Activated CD4-positive, alpha-beta memory T cell treated with anti-CD3 and anti-CD28 coated beads for 36 hours (primary cell): ENCODE measurements around the gene LEKR1. TPM values are rescaled to one million over a fixed set of nuclear protein-coding genes. Genes with fewer than 3 reads are reported as not detected.

Experiments used
- CTCF ChIA-PET: fragments of 350-600 bp; sonication (Branson Sonifier 250); formaldehyde crosslinking; loops from one replicate; lab custom pipeline; 2021; ENCODE audit warnings: antibody characterized with exemption, inconsistent platforms; lab: Charles Lee
- POLR2A ChIA-PET: fragments of 350-600 bp; sonication (Branson Sonifier 250); formaldehyde crosslinking; loops from one replicate; lab custom pipeline; 2021; ENCODE audit warnings: antibody characterized with exemption; lab: Charles Lee
- DNase-seq: peaks from one replicate; pipeline ENCODE4 v3.0.0-alpha.2; 2020
- H3K27ac Mint-ChIP-seq: one replicate; pipeline ENCODE4 v1.8.0; 2021; ENCODE audit warnings: mixed read lengths
- H3K27me3 Mint-ChIP-seq: one replicate; pipeline ENCODE4 v1.8.0; 2021; ENCODE audit warnings: mixed read lengths
- H3K36me3 Mint-ChIP-seq: one replicate; pipeline ENCODE4 v1.8.0; 2021; ENCODE audit warnings: mixed read lengths
- H3K4me1 Mint-ChIP-seq: one replicate; pipeline ENCODE4 v1.8.0; 2021; ENCODE audit warnings: low read depth, mixed read lengths
- H3K4me3 Mint-ChIP-seq: one replicate; pipeline ENCODE4 v1.8.0; 2021; ENCODE audit warnings: mild to moderate bottlenecking, mixed read lengths
- H3K9me3 Mint-ChIP-seq: one replicate; pipeline ENCODE4 v1.8.0; 2021; ENCODE audit warnings: mixed read lengths
- intact Hi-C: fragments of 100-400 bp; cut with micrococcal nuclease; formaldehyde crosslinking; loops from one replicate; pipeline ENCODE4 v1.15.1; 2023
- total RNA-seq, 2 experiments: library from RNA; stranded (reverse); gene quantifications; one replicate each; pipeline ENCODE4 v1.2.3, GENCODE V29; 2021

Gene LEKR1
- total RNA-seq, 2 experiments from 2014 or later = 0.56 to 0.59 TPM

DNA sequence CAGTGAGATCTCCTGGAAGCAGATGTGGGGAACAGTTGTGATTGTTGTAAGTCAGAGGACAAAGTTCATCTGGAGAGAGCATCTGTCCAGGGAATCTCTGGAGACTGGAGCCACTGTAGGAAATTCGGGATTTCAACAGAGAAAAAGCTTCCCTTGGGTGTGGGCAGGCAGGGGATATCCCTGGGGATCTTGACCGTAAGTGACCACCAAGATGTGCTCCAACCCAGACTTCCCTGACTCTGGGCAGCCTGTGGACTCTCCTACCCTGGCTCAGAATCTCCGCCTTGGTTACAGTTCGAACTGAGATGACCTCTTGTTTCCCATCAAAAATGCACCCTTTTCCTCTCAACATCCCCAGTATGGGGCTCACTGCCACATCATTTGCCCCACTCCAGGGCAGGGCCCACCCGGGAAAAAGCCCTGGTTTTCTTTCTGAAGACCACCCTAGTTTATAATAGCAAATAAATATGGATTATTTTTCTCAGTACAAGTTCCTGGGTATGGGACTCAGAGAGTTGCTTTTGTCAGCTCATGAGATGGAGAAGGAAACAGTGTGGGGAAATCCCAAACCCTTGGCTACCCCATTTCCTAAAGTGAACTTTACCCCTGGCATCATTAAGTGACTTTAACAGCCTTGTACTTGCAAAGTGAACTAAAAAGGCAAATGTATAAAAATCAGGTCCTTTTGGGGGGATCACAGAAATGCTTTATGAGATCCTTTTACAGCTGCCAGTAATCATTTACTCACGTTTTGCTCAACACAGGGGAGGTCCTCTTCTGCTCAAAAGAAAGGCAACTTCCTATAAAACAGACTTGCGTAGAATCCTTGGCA, 243.9 kb downstream of the LEKR1 start:
- DNase-seq = no peak
- Mint-ChIP-seq H3K9me3 (no peaks in the 10 kb centered on the region), H3K27me3 (no peaks in the 10 kb centered on the region), H3K36me3 (no peaks in the 10 kb centered on the region), H3K4me3 (no peak overlapping the region), H3K27ac (no peak overlapping the region), H3K4me1 (peaks cover 19% of the 10 kb centered on the region)
- intact Hi-C loops = no loop called here
- ChIA-PET POLR2A (no interaction called here), CTCF (interaction anchor here (1.9 kb wide), 1 partner anchor 67 kb away, joined by 4 read pairs; no protein-coding TSS in a partner anchor)

DNA sequence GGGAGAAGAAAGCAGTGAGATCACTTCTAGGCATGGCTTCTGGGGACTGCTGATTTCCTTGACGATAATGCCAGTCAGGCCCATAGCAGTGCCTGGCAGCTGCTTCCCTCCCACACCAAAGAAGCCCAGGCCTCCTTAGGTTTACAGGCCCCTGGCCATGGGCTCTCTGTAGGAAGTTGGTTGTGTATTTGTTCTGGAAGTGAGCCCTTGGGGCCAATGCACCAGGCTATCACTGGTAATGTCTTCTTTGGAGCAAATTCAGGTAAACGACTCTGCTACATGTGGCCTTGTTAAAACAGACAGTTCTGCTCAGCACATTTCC, 244.5 kb downstream of the LEKR1 start:
- H3K9me3 Mint-ChIP-seq = no peaks in the 10 kb centered on the region
- peaks cover 22% of the 10 kb centered on the region for H3K4me1 Mint-ChIP-seq
- H3K27me3 Mint-ChIP-seq = no peaks in the 10 kb centered on the region
- intact Hi-C loops = no loop called here
- no peak for DNase-seq
- no peak overlapping the region for H3K27ac Mint-ChIP-seq
- ChIA-PET POLR2A (no interaction called here), CTCF (no interaction called here)
- H3K4me3 Mint-ChIP-seq = no peak overlapping the region
- no peaks in the 10 kb centered on the region for H3K36me3 Mint-ChIP-seq

DNA sequence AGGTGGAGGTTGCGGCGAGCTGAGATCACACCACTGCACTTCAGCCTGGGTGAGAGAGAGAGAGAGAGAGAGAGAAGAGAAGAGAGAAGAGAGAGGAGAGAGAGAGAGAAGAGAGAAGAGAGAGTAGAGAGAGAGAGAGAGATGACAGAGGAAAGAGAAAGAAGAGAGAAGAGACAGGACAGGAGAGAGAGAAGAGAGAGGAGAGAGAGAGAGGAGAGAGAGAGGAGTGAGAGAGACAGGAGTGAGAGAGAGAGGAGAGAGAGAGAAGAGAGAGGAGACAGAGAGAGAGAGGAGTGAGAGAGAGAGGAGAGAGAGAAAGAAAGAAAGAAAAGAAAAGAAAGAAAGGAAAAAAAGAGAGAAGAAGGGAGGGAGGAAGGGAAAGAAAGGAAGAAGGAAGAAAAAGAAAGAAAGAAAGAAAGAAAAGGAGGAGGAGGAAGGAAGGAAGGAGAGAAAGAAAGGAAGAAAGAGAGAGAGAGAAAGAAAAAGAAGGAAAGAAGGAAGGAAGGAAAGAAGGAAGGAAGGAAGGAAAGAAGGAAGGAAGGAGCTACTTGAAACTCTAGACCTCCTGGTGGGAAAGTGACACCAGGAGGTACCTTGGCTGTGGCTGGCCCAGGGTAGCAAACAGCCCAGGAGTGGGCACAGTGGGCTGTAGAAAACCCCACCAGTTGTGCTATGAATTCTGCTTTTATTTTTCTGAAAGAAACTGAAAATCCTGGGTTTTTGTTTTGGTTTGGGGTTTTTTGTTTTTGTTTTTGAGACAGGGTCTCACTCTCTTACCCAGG, 245.8 kb downstream of the LEKR1 start:
- H3K4me1 Mint-ChIP-seq = peaks cover 21% of the 10 kb centered on the region
- H3K27me3 Mint-ChIP-seq = no peaks in the 10 kb centered on the region
- POLR2A ChIA-PET = no interaction called here
- no peak overlapping the region for H3K4me3 Mint-ChIP-seq
- CTCF ChIA-PET = no interaction called here
- no peak for DNase-seq
- no peak overlapping the region for H3K27ac Mint-ChIP-seq
- H3K36me3 Mint-ChIP-seq = no peaks in the 10 kb centered on the region
- no peaks in the 10 kb centered on the region for H3K9me3 Mint-ChIP-seq
- intact Hi-C loops = no loop called here

- no peaks in the 10 kb centered on the region for H3K9me3 Mint-ChIP-seq
- no peak overlapping the region for H3K4me3 Mint-ChIP-seq
- H3K4me1 Mint-ChIP-seq = peaks cover 13% of the 10 kb centered on the region
- ChIA-PET POLR2A (no interaction called here), CTCF (interaction anchor here (1.4 kb wide), 1 partner anchor 64 kb away, joined by 4 read pairs; no protein-coding TSS in a partner anchor)
- H3K27me3 Mint-ChIP-seq = no peaks in the 10 kb centered on the region
- intact Hi-C loops = no loop called here
- no peak for DNase-seq
- no peaks in the 10 kb centered on the region for H3K36me3 Mint-ChIP-seq
- no peak overlapping the region for H3K27ac Mint-ChIP-seq
Measured at GRCh38 chr3:157073810-157074209, 247.7 kb downstream of the LEKR1 start.

DNA sequence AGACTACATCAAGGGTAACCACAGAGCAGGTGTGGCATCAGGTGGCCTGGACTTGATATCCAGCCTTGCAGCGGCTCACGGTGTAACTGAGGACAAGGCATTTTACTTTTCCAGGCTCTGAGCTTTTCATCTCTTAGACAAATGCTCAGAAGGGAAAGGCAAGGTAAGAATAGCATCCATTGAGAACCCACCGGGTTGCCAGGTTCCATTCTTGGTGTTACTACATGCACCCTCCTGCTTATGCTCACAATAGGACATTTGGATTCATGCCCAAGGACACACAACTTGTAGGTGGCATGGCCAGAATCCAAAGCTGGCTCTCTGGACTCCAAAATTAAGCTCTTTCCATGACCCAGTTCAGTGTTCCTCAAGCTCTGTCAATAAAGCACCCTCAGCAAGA, 248.3 kb downstream of the LEKR1 start:
- Mint-ChIP-seq H3K27me3 (no peaks in the 10 kb centered on the region), H3K4me3 (no peak overlapping the region), H3K27ac (no peak overlapping the region), H3K4me1 (peaks cover 13% of the 10 kb centered on the region), H3K36me3 (no peaks in the 10 kb centered on the region), H3K9me3 (no peaks in the 10 kb centered on the region)
- ChIA-PET POLR2A (no interaction called here), CTCF (no interaction called here)
- intact Hi-C loops = no loop called here
- no peak for DNase-seq

DNA sequence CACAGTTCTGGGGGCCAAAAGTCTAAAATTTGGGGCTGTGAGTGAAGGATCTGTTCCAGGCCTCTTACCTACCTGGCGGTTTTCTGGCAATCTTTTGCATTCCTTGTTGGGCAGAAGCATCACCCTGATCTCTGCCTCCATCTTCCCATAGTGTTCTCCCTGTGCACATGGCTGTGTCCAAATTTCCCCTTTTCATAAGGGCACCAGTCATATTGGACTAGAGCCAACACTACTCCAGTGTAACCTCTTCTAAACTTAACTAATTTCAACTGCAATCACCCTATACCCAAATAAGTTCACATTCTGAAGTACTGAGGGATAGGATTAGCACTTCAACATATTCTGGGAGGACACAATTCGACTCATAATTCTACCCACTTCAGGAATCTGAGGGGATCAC, 248.8 kb downstream of the LEKR1 start:
- H3K4me1 Mint-ChIP-seq = peaks cover 13% of the 10 kb centered on the region
- ChIA-PET CTCF (no interaction called here), POLR2A (no interaction called here)
- no peaks in the 10 kb centered on the region for H3K27me3 Mint-ChIP-seq
- intact Hi-C loops = no loop called here
- H3K9me3 Mint-ChIP-seq = no peaks in the 10 kb centered on the region
- no peak overlapping the region for H3K4me3 Mint-ChIP-seq
- H3K36me3 Mint-ChIP-seq = no peaks in the 10 kb centered on the region
- no peak overlapping the region for H3K27ac Mint-ChIP-seq
- DNase-seq = no peak

GRCh38 chr3:157075693-157076420, 249.7 kb downstream of the LEKR1 start:
- DNase-seq = no peak
- no peak overlapping the region for H3K4me3 Mint-ChIP-seq
- H3K9me3 Mint-ChIP-seq = no peaks in the 10 kb centered on the region
- CTCF ChIA-PET = no interaction called here
- H3K27me3 Mint-ChIP-seq = no peaks in the 10 kb centered on the region
- no peak overlapping the region for H3K27ac Mint-ChIP-seq
- no peaks in the 10 kb centered on the region for H3K36me3 Mint-ChIP-seq
- POLR2A ChIA-PET = no interaction called here
- H3K4me1 Mint-ChIP-seq = peaks cover 13% of the 10 kb centered on the region
- intact Hi-C loops = no loop called here

- Mint-ChIP-seq H3K4me3 (no peak overlapping the region), H3K27ac (no peak overlapping the region), H3K4me1 (peaks cover 28% of the 10 kb centered on the region), H3K27me3 (no peaks in the 10 kb centered on the region), H3K9me3 (no peaks in the 10 kb centered on the region), H3K36me3 (no peaks in the 10 kb centered on the region)
- POLR2A ChIA-PET = no interaction called here
- intact Hi-C loops = no loop called here
- CTCF ChIA-PET = interaction anchor here (1.1 to 1.4 kb wide), 3 partner anchors 11 to 523 kb away, joined by 3 to 6 read pairs (median 5); partner anchors contain the start of gene SSR3
- DNase-seq = no peak
Measured at GRCh38 chr3:157077565-157077991, 251.4 kb downstream of the LEKR1 start.

DNA sequence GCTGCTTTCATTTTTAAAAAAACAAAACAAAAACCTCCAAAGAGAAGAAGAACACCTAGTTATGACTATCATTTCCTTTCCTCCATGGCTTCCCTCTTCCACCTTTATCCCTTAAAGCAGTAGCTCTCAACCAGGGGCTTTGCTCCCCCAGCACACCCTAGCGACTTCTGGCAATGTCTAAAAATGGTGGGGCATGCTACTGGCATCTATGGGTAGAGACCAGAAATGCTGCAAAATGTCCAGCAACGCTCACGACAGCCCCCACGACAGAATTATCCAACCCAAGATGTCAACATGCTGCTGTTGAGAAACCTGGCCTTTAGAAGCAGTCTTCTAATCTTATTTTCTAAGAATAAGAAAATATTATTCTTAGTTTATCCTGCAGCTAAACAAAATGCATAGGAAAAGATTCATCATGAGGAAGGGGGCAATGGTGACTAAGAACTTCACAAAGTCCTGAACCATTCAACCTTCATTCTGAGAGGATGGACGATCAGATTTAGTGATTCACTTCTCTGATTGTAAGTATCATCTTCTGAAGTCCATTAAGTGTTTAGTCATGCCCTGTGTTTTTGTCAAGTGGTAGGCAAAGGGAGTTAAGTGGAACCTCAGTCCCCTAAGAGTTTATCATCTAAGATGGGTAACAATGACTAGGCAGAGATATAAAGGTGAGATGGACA, 252.1 kb downstream of the LEKR1 start:
- CTCF ChIA-PET = no interaction called here
- no peaks in the 10 kb centered on the region for H3K36me3 Mint-ChIP-seq
- no peak for DNase-seq
- no peak overlapping the region for H3K4me3 Mint-ChIP-seq
- no peak overlapping the region for H3K27ac Mint-ChIP-seq
- POLR2A ChIA-PET = no interaction called here
- no peaks in the 10 kb centered on the region for H3K9me3 Mint-ChIP-seq
- intact Hi-C loops = no loop called here
- H3K27me3 Mint-ChIP-seq = no peaks in the 10 kb centered on the region
- peaks cover 34% of the 10 kb centered on the region for H3K4me1 Mint-ChIP-seq

- Mint-ChIP-seq H3K36me3 (no peaks in the 10 kb centered on the region), H3K27ac (no peak overlapping the region), H3K27me3 (no peaks in the 10 kb centered on the region), H3K4me3 (no peak overlapping the region), H3K4me1 (peaks cover 34% of the 10 kb centered on the region), H3K9me3 (no peaks in the 10 kb centered on the region)
- ChIA-PET POLR2A (no interaction called here), CTCF (no interaction called here)
- intact Hi-C loops = no loop called here
- DNase-seq = no peak
Measured at GRCh38 chr3:157078811-157079185, 252.6 kb downstream of the LEKR1 start.

DNA sequence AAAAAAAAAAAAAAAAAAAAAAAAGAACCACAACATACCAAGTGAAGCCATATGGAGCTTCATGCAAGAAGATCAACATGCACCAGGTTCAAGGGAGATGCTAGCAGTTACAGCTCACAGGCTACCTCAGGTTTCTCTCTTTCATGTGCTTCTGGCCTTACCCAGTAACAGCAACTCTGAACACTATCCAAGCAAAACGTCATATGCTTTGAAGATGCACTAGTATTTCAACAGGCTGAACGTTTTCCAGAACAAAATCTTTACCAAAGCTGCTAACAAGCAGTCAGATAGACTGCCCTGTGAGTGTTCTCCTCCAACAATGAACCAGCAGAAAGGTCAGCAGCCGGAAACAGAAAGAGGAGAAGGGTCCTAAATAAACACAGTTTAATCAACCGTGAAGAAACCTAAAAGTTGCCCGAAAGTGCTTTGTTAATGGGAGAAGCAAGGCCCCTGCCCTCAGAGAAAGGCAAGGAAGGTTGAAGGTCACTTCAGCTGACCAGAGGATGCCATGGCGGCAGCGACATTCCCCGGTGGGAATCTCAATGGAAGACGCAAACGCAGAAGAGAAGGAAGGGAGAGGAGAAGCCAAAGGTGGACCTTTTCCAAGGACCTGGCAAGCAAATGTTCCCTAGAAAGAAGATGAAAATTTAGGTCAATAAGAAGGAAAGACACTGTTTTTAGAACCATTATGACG, 253.7 kb downstream of the LEKR1 start:
- ChIA-PET CTCF (interaction anchor here (1.2 to 4.2 kb wide), 3 partner anchors 9 to 57 kb away, joined by 5 to 39 read pairs (median 5); no protein-coding TSS in a partner anchor), POLR2A (no interaction called here)
- no peak for DNase-seq
- Mint-ChIP-seq H3K27ac (peak overlapping the region; percentile 13), H3K36me3 (no peaks in the 10 kb centered on the region), H3K4me3 (no peak overlapping the region), H3K27me3 (no peaks in the 10 kb centered on the region), H3K4me1 (peaks cover 34% of the 10 kb centered on the region), H3K9me3 (no peaks in the 10 kb centered on the region)
- intact Hi-C loops = no loop called here
